Smooth muscle cell (in vitro differentiated cells): ENCODE data around the gene PPP1R36. TPM values are rescaled to one million over a fixed set of nuclear protein-coding genes. Genes with fewer than 3 reads are reported as not detected.

Source experiments
- DNase-seq: peaks from one replicate; lab custom pipeline; 2025; ENCODE audit not compliant: unreplicated experiment; lab: John Stamatoyannopoulos, UW
- H2AFZ ChIP-seq: fragments of 200-600 bp; sonication (generic); 2 replicates; pipeline ENCODE4 v1.6.0; 2016; ENCODE audit warnings: antibody characterized with exemption, low read depth, mild to moderate bottlenecking
- H3F3A ChIP-seq: fragments of 200-600 bp; sonication (generic); 2 replicates; pipeline ENCODE4 v1.6.0; 2017; ENCODE audit warnings: antibody characterized with exemption, low read depth
- H3K27ac ChIP-seq: fragments of 200-600 bp; sonication (generic); 2 replicates; pipeline ENCODE4 v1.5.1; 2016; ENCODE audit warnings: low read depth, mild to moderate bottlenecking
- H3K27me3 ChIP-seq: fragments of 200-600 bp; sonication (generic); 2 replicates; pipeline ENCODE4 v1.6.1; 2016; ENCODE audit warnings: low read depth, mild to moderate bottlenecking
- H3K36me3 ChIP-seq: fragments of 200-600 bp; sonication (generic); 2 replicates; pipeline ENCODE4 v1.5.1; 2016; ENCODE audit warnings: low read depth
- H3K4me1 ChIP-seq: fragments of 200-600 bp; sonication (generic); 2 replicates; pipeline ENCODE4 v1.5.1; 2016; ENCODE audit warnings: low read depth
- H3K4me2 ChIP-seq: fragments of 200-600 bp; sonication (generic); 2 replicates; pipeline ENCODE4 v1.6.0; 2016; ENCODE audit warnings: mild to moderate bottlenecking
- H3K4me3 ChIP-seq: fragments of 200-600 bp; sonication (generic); 2 replicates; pipeline ENCODE4 v1.5.1; 2016; ENCODE audit warnings: mild to moderate bottlenecking
- H3K79me2 ChIP-seq: fragments of 200-600 bp; sonication (generic); 2 replicates; pipeline ENCODE4 v1.6.0; 2016; ENCODE audit warnings: low read depth, mild to moderate bottlenecking
- H3K9ac ChIP-seq: fragments of 200-600 bp; sonication (generic); 2 replicates; pipeline ENCODE4 v1.6.0; 2016; ENCODE audit warnings: low read depth
- H3K9me3 ChIP-seq: fragments of 200-600 bp; sonication (generic); replicated peaks from 2 replicates; pipeline ENCODE4 v1.5.1; 2016; ENCODE audit warnings: low read depth
- H4K20me1 ChIP-seq: fragments of 200-600 bp; sonication (generic); 2 replicates; pipeline ENCODE4 v1.6.0; 2016; ENCODE audit warnings: low read depth
- CTCF ChIP-seq: fragments of 200-600 bp; sonication (generic); IDR thresholded peaks from 2 replicates; pipeline ENCODE4 v1.5.1; 2017; ENCODE audit warnings: borderline replicate concordance, mild to moderate bottlenecking, antibody characterized with exemption; ENCODE audit not compliant: insufficient read depth, poor library complexity, severe bottlenecking
- WGBS: methylation state at CpG from one replicate; pipeline ENCODE4 v1.1.7; 2016; ENCODE audit warnings: low lambda C conversion rate; 5-methylcytosine and 5-hydroxymethylcytosine counted together
- polyA plus RNA-seq: library from polyadenylated mRNA; unstranded; fragments of >200 nt; fragmentation: Nextera tagmentation; extraction: Ambion mirVana; gene quantifications from 2 replicates; pipeline ENCODE4 v1.2.1, GENCODE V29; 2016
- total RNA-seq: library from RNA; depleted of rRNA; stranded (reverse); fragments of >200 nt; gene quantifications from 2 replicates; pipeline ENCODE4 v1.2.3, GENCODE V29; 2014

Gene PPP1R36, protein sequence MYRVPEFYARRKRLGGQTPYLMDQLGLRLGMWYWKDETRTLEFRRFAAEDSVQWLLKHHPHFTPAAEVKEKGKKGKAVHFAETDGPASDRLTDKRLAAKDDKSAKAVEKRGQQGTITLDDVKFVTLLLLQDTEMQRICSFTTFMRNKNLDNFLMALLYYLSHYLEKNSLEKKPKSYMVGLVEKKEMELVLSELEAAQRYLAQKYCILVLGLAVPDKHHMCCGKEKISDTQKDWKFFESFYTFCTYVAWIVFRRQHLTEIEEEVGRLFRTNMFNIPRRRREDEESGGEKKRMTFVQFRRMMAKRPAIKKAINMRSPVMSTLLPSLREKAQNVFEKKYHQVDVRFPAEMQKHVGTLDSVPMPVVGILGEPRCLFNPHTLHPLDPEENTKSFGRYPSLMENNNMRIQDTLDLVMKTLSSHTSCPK
- 1.9 and 2.0 TPM in 2 replicates for total RNA-seq
- polyA plus RNA-seq = 2.2 and 3.0 TPM in 2 replicates

- Histone ChIP-seq H2AFZ (peak within 1 kb of the TSS; percentile 78), H3K27ac (no peak within 1 kb of the TSS), H4K20me1 (no peaks in the 10 kb centered on the region), H3K9me3 (no peaks in the 10 kb centered on the region), H3K4me3 (peak within 1 kb of the TSS; percentile 35), H3K27me3 (no peaks in the 10 kb centered on the region), H3K9ac (no peak within 1 kb of the TSS), H3K36me3 (no peaks in the 10 kb centered on the region), H3F3A (no peaks in the 10 kb centered on the region), H3K4me2 (peak within 1 kb of the TSS; percentile 81), H3K79me2 (no peaks in the 10 kb centered on the region), H3K4me1 (no peaks in the 10 kb centered on the region)
- DNase-seq = no peak
- TF ChIP-seq CTCF = no peak
- 50% methylated on average over 46 of the region's 54 CpGs for WGBS
Measured at GRCh38 chr14:64549791-64550620, at the start of gene PPP1R36. TSS of gene PPP1R36 (plus strand) at chr14:64549961. CDS start at chr14:64549998, 37 bp downstream.

- Histone ChIP-seq H3K36me3 (no peaks in the 10 kb centered on the region), H3K27ac (peak overlapping the region; percentile 100), H3K9ac (no peak overlapping the region), H3K9me3 (no peaks in the 10 kb centered on the region), H3K4me2 (peak overlapping the region; percentile 85), H3F3A (peaks cover 15% of the 10 kb centered on the region), H3K27me3 (no peaks in the 10 kb centered on the region), H4K20me1 (no peaks in the 10 kb centered on the region), H3K4me1 (peaks cover 19% of the 10 kb centered on the region), H3K4me3 (no peak overlapping the region), H3K79me2 (peaks cover 59% of the 10 kb centered on the region), H2AFZ (no peak overlapping the region)
- WGBS = 86% methylated on average over 1 of the region's 1 CpG
- DNase-seq = no peak
- TF ChIP-seq CTCF = no peak
Measured at GRCh38 chr14:64500088-64500487, 49.7 kb upstream of the PPP1R36 start.

- WGBS = 14% methylated on average over 8 of the region's 8 CpGs
Measured at GRCh38 chr14:64501411-64502171, 48.2 kb upstream of the PPP1R36 start.

More at GRCh38 chr14:64501411-64502171, 48.2 kb upstream of the PPP1R36 start:
- no peak for TF ChIP-seq CTCF
- H3K4me1 ChIP-seq = peaks cover 20% of the 10 kb centered on the region
- peak overlapping the region; percentile 24 for H2AFZ ChIP-seq
- H3K27me3 ChIP-seq = no peaks in the 10 kb centered on the region
- no peak for DNase-seq
- peak overlapping the region; percentile 27 for H3K9ac ChIP-seq
- peak overlapping the region; percentile 95 for H3K4me3 ChIP-seq
- H3F3A ChIP-seq = peaks cover 15% of the 10 kb centered on the region
- peak overlapping the region; percentile 100 for H3K27ac ChIP-seq
- peak overlapping the region; percentile 85 for H3K4me2 ChIP-seq
- H3K9me3 ChIP-seq = no peaks in the 10 kb centered on the region
- H4K20me1 ChIP-seq = peaks cover 14% of the 10 kb centered on the region
- H3K36me3 ChIP-seq = no peaks in the 10 kb centered on the region
- H3K79me2 ChIP-seq = peaks cover 62% of the 10 kb centered on the region
